Measurements from ENCODE around the gene DARS1.
A peak's percentile ranks its signal among the peaks of the same experiment; 100 is the strongest.
"Not testable (repeated sequence)": the region's sequence is repeated elsewhere in the genome, so short reads cannot be mapped to it uniquely, and the experiment has no call there.

DARS1 gene

DNA sequence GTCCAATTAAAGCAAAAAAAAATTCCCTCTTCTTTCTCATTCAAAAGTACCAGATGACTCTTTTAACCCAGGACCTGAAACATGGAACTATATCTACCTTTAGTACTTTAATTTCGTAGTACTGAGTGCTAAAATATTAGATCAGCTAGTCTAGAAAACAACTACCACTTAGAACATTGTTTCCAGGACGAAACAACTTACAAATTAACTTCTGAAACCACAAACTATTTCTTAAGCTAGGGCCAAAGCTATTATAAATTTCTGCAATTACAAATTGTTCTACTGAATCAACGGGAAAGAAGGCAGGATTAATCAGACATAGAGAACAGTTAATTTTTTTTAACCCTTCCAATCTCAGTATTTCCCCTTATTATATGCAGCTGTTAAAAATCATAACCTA is 39.9 kb downstream of the DARS1 start:
- DNase-seq (ENCODE audit: low read depth in 2 of 2): no peak

DNA sequence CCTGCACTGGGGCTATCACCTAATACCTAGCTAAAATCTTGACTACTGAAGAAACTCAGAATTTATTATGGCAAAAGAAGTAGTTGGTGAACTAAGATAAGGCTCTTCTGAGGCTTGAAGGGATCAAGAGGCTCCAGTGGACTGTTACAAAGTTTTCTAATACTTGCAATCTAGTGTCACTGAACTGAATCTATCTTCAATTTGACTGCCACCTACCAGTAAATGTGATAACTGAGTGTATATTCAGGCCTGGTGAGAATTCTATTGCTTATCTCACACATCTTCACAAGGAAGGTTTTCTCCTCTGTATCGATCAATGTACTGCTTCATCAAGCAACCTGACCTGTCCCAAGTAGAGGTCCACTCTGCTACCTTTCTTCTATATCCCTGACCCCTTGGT is 40.8 kb downstream of the DARS1 start:
- no peak for DNase-seq (ENCODE audit: low read depth in 2 of 2)

DNA sequence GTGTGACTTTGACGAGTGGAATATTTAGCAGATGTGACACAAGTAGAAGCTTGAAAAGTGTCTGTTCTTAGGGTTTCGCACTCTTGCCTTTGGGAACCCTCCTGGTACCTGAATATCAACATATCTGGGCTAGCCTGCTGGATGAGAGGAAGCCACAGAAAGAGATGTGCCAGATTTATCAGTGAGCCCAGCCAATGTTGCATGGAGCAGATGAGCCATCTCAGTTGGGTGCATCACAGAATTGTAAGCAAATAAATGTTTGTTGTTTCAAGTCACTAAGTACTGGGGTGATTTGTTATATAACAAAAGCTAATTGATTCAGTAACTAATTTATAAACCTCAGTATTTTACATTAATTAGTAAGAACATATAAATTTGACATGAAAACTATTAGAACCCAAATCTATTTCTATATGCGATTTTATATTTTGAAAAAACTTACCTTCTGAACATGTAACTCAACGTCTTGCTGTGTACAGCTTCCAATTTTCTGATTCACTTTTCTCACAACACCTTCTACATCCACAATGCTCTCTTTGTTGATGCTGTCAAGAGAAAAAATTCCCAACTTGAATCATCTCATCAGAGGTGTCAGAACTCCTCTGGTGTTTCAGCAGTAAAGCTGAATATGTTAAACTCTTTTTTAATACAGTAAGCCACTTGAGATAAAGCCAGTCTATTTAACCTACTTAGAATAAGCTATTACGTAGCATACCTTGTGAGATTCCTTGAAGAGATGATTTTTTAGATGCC is 42.3 kb downstream of the DARS1 start:
- DNase-seq (ENCODE audit: low read depth in 2 of 2): no peak

DNA sequence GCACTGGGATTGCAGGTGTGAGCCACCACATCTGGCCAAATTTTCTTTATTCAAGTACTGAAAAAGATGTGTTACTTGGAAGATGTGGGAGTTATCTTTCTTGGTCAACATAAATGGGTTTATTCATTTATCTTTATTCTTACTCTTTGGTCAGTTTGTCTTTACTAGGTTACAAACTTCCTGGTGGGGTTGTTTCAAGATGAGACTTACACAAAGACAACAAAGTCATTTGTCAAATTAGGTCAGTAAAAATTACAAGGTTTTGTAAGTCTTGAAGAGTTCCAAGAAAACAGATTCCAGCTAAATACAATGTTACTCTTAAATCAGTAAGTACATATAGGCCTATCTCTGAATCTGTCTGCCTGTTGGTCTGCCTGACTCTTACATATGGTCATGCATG is 48.9 kb downstream of the DARS1 start:
- no peak for DNase-seq (ENCODE audit: low read depth in 2 of 2)

DNA sequence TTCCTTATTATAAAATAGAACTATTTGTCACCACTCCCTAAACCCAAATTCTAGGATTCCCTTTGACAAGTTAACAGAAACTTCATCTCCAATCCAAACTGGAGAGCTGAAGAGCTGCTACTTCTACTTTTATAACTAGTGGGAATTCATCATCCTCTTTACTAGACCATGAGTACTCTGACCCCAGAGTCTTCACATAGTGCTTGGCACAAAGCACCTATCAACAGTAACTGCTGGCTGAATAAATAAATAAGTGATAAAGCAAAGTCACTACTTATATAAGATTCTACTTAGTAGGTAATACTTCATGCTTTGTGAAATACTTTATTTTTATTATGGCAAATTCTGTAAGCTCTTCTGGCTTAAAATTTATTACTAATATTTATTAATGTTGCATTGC is 49.5 kb downstream of the DARS1 start:
- DNase-seq (ENCODE audit: low read depth in 2 of 2): no peak

DNA sequence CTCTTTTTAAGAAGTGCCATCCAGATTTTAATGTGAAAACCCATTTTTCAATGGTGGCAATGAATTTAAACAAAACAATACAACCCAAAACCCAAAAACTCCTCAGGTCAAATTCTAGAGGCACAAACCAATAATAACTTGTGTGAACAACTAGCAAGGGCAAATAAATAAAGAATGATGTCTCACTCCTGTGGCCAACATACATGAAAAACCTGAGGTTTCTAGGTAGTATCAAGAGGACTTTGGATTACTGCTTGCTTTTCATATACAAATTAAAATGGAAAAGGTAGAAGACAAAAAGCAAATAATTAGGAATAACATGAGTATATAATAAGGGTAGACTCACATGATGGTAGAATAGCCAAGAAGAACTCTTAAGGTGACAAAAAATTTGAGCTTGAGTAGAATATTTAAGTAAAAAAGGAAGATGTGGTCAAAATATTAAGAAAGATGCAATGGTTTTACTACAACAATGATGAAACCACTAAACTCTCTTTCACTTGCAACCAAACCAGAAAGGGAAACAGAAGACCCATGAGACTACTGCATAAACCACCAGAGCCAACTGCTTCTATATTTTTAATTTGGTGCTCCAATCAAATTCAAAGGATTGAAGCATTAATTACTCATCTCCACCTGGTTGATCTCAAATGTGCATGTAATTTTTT is 53.5 kb downstream of the DARS1 start:
- DNase-seq (ENCODE audit: low read depth in 2 of 2): no peak

DNA sequence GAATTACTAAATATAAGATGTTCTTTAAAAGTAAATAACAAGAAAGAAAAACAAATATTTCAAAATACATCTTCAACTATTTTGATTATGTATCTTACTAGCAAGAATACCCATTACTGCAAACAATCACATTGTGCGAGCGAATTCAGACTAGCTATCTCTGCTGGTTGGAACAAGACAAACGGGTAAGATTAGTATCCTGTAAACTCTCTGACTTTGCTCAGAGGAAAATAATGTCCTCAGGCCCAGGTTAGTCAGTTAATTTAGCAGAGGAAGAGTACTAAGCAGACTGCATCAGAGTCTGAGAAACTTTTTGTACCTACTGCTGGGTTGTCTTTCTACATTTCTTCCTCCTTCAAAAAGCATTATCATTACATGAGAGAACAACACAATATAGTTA is 58.8 kb downstream of the DARS1 start:
- DNase-seq (ENCODE audit: low read depth in 2 of 2): no peak

DNA sequence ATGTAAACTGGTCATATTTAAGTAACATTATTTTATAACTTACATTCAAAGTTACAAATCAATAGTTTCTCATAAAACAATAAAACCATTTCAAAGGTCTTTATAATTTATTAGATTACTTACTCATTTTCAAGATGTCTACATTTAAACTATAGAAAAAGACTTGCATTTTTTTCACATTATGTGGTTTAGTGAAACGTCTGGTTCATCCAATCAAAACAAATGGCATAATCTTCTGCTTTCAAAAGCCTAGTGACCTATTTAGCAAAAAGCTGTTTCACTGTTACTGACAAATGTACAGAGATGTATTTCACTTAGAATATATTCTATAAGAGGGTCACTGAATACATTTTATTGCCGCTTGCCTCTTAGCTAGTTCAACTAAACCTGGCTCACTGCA is 59.9 kb downstream of the DARS1 start:
- DNase-seq (ENCODE audit: low read depth in 2 of 2): no peak

DNA sequence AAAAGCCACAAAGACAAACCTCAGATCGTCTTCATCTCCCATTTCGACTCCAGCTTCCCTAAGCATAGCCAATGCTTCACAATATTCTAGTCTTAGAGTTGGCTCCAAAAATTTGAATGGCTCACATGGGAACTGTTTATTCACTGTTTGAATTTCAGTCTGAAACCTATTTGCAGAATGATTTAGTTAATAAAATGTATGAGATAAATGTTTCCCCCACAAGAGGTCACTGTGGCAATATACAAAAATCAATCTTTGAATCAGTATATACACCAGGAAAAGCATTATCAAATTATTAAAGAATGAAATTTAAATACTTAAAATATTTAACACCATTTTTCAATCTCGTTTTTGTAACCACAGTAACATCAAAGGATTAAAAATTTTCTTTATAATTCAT is 69.2 kb downstream of the DARS1 start:
- DNase-seq (ENCODE audit: low read depth in 2 of 2): no peak

DNA sequence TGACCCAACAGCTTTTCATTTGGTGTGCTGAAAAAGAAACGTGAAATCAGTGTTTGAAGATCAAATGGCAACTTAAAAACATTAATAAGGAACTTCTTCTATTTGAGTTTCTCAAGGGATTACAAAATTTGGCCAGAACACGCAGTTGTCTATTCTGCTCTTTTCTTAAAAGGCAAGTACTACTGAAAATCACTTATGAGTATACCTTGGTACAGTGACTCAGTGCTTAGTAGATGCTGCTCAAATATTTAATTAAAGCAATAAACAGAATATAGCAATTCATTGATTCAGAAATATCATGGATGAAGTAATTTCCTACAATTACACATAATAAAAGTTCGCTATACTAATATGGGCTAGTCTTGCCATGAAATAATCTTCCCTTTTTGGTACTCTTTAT is 70.9 kb downstream of the DARS1 start:
- no peak for DNase-seq (ENCODE audit: low read depth in 2 of 2)

DNA sequence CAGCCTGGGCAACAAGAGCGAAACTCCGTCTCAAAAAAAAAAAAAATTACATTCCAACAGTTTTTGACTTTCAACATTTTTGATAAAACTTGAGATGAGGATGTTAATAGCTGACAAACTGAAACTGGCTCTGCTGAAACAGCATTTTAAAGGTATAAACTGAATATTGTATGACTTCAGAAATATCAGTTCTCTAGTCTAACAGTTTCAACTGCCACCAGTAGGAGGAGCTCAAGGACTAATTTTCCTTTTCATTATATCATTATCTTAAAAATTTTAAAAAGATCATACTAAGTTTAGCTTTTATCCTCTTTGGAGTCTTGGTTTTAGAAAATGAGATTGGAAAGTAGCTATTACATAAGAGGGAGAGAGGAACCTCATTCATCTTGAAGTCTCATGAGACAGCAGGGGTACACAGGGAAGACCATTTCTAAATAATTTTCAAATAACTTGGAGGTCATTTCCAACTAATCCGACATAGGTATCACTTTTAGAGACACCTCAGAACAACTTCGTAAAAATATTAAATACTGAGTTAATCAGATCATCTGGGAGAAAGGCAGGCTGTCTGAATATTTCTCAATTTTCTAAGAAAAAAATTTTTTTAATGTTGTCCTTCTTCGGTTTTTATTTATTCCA is 71.6 kb downstream of the DARS1 start:
- peak; percentile 6 to 24 for DNase-seq (ENCODE audit: low read depth in 2 of 2)

DNA sequence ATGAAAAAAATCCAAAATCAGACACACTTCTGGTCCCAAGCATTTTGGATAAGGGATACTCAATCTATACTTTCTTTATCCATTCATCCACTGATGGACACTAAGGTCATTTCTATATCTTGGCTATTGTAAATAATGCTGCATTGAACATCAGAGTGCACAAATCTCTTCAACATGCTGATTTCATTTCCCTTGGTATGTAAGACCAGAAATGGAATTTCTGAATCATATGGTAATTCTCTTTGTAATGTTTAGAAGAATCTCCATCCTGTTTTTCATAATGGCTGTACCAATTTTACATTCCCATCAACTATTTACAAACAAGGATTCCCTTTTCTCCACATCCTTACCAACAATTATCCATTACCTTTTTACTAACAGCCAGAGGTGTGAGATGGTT is 75.5 kb downstream of the DARS1 start:
- no peak for DNase-seq (ENCODE audit: low read depth in 2 of 2)

DNA sequence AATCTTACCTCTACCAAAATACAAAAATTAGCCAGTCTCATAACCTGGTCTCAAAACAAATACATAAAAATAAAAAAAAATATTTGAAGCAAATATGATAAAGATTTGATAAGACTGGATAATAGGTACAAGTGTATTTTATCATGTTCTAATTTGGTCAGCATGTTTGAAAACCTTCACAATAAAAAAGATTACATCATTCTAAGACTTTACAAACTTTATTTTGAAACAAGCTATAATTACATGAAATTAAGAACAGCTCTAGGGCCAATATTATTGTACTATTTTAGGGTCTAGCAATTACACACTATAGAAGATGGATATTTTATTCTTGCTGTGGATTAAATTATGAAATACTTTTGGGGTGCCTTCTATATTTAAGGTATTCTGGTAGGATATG is 79.7 kb downstream of the DARS1 start:
- no peak for DNase-seq (ENCODE audit: low read depth in 2 of 2)

DNA sequence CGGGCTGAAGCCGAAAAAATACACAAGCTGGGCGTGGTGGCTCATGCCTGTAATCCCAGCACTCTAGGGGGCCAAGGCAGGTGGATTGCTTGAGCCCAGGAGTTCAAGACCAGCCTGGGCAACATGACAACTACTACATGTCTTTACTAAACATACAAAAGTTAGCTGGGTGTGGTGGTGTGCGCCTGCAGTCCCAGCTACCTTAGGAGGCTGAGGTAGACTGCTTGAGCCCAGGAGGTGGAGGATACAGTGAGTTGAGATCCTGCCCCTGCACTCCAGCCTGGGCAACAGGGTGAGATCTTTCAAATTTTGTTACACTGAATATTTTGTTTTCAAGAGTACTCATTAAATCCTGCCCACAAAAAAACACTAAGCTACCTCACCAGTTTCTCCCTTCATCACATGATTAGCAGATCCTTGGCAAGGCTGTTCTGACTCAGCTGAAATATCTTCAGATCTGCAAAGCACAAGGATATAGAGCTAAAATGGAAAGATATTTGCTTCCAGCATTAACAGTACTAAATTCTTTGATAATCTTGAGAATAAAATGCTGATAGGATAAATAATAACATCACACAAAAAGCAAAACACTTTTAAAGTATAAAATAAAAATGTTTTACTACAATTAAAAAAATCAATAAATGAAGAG is 81.0 kb downstream of the DARS1 start:
- no peak for DNase-seq (ENCODE audit: low read depth in 2 of 2)

DNA sequence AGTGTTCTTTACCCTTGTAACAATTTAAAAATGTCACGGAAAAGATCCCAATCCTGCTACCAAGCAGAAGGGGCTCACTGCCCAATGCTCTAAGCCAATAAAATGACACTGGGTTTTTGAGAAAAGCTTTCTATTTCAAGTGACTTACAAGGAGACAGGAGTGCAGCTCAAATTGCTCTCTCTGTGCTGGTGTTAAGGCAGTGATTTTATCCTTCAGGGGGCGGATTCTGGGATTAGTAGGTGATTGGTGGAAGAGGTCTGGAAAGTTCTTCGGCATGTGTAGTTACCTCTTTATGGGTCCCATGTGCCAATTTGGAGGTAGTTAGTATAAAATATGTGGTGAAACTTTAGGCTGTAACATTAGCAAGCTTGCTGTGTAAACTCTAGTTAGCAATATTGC is 81.8 kb downstream of the DARS1 start:
- DNase-seq (ENCODE audit: low read depth in 2 of 2): no peak

DNA sequence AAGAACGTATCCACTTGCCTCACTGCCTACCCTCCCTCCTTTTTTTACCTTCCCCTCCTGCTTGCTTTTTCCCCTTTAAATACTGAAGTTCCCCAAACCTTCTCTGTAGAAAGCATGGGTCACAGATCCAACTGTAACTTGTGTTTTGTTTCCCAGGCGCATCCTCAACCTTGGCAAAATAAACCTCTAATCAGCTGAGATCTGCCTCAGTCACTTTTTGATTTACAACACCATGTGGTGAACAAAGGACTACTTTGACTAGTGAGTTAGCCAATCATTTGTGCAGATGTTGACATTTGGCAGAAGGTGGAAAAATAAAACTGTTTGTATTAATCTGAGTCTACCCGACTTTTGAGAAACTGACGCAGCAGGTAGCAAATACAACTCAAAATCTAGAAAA is 85.9 kb downstream of the DARS1 start:
- DNase-seq (ENCODE audit: low read depth in 2 of 2): no peak

DNA sequence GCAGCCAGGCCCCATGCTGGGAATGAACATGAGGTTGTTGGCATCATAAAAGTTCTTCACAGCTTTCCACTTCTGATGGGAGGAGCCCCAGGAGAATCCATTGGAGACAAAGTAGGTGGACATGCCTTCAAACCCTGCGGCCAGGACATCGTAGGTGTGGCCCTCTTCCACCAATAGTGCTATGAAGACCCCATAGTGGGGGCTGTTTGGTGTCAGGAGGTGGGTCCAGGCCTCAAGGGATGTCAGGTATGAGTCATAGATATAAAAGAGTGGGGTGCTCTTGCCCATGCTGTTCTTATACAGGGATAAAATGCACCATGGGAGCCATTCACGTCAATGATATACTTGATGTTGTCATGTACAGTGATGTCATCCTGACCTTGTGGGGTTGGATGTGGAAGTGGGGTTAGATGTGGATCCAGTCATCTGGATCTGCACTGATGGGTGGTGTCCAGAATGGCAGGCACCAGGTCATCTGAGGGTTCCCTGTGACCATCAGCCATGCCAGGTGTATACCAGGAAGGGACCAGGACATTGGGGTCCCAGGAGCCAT is 87.1 kb downstream of the DARS1 start:
- no peak for DNase-seq (ENCODE audit: low read depth in 2 of 2)

DNA sequence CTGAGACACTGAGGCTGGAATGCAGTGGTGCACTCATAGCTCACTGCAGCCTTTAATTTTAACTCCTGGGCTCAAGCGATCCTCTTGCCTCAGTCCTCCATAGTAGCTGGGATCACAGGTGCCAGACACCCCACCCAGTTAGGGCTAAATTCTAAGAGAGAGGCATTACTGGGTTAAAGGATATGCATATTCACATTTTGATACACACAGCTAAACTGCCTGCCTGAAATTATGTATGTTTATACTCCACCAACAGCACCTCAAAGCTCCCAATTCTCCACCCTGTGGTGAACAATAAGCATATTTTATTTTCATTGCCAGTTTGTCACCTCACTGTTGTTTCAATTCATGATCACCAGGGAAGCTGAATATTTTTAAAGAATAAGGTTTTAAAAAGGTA is 90.5 kb downstream of the DARS1 start:
- DNase-seq (ENCODE audit: low read depth in 2 of 2): no peak

DNA sequence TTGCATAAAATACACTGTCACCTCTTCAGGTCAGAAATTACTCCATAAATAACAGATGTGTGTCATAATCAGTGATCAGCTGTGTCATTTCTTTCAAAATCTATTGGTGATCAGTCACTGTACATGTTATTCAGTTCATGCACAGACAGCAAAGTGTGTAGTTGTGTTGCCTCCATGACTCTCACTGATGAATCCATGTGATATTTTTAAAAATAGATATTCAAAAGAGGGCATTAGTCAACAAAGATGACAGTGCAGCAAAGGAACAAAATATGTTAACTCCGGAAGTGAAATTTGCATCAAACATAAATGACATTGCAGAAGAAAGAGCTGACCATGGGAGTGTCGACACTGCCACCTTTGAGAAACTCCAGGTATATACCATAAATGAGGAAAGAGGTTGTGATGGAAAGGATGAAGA is 92.0 kb downstream of the DARS1 start:
- no peak for DNase-seq (ENCODE audit: low read depth in 2 of 2)

DNA sequence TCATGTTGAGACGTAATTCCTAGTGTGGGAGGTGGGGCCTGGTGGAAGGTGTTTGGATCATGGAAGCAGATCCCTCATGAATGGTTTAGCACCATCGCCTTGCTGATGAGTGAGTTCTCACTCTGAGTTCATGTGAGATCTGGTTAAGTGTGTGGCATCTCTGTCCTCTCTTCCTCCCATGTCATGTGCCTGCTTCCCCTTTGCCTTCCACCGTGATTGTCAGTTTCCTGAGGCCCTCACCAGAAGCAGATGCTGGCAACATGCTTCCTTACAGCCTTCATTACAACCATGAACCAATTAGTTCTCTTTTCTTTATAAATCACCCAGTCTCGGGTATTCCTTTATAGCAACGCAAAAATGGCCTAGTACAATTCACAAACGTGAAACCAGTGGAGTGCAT is 94.6 kb downstream of the DARS1 start:
- no peak for DNase-seq (ENCODE audit: low read depth in 2 of 2)

DNA sequence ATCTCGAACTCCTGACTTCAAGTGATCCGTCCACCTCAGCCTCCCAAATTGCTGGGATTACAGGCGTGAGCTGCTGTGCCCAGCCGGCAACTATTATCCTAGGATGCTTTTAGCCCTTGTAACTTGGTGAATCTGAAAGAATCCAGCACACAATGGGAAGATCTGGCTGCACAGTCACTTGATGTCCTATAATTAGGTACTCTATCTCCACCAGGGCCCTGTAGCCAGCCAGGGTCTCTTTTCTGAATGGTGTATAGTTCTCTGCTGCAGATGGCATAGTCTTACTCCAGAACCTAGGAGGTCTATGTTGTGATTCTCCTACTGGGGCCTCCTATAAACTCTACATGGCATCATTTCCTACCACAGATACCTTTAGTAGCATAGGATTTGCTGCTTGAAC is 95.3 kb downstream of the DARS1 start:
- no peak for DNase-seq (ENCODE audit: low read depth in 2 of 2)

DNA sequence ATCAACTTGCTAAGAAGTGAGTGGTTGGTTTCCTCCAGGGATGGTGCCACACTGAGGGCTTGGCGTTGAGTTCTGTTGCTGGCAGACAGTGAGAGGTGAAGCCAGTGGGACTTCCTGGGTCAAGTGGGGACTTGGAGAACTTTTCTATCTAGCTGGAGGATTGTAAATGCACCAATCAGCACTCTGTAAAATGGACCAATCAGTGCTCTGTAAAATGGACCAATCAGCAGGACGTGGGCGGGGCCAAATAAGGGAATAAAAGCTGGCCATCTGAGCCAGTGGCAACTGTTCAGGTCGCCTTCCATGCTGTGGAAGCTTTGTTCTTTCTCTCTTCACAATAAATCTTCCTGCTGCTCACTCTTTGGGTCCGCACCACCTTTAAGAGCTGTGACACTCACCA is 96.8 kb downstream of the DARS1 start:
- DNase-seq (ENCODE audit: low read depth in 2 of 2): not testable (repeated sequence)
